Sigmoid colon (tissue), 3 donors: ENCODE results near the gene CDH23.

Experiments used
- POLR2A ChIP-seq, 2 donors: fragments of 450-650 bp; IDR thresholded peaks; one replicate each; pipeline ENCODE4 v1.6.1; 2016; ENCODE audit warnings: antibody characterized with exemption in 2 of 2, mild to moderate bottlenecking in 2 of 2, moderate library complexity in 2 of 2
- TF ChIP-seq, protein P1 (sequence below), 4 experiments: fragments of 450-650 bp in 3 of 4; fragments of 200-600 bp in 1 of 4; IDR thresholded peaks; one replicate each; pipeline ENCODE4 v1.5.1; 2016 to 2019; ENCODE audit warnings: antibody characterized with exemption in 4 of 4, mild to moderate bottlenecking in 3 of 4, moderate library complexity in 2 of 4

DNA sequence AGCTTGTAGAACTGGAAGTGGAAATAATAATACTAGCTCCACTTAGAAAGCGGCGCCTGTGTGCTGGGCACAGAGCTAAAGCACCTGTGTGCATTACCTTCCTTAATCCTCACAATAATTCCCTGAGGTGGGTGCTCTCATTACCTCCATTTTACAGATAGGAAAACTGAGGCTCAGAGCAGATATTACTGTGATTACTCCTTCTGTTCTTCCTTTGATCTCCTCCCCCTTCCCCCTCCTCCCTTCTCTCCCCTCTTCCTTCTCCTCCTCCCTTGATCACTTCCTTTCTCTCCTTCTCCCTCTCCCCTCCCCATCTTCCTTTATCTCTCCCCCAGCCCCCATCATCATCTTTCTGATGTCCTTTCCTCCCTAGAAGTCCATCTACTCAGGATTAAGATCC lies 267.9 kb downstream of the CDH23 start:
- TF ChIP-seq, protein P1, sequence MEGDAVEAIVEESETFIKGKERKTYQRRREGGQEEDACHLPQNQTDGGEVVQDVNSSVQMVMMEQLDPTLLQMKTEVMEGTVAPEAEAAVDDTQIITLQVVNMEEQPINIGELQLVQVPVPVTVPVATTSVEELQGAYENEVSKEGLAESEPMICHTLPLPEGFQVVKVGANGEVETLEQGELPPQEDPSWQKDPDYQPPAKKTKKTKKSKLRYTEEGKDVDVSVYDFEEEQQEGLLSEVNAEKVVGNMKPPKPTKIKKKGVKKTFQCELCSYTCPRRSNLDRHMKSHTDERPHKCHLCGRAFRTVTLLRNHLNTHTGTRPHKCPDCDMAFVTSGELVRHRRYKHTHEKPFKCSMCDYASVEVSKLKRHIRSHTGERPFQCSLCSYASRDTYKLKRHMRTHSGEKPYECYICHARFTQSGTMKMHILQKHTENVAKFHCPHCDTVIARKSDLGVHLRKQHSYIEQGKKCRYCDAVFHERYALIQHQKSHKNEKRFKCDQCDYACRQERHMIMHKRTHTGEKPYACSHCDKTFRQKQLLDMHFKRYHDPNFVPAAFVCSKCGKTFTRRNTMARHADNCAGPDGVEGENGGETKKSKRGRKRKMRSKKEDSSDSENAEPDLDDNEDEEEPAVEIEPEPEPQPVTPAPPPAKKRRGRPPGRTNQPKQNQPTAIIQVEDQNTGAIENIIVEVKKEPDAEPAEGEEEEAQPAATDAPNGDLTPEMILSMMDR (IDR thresholded peaks at IDR 0.05) = no peak
- no peak for TF ChIP-seq POLR2A (IDR thresholded peaks at IDR 0.05)
